MM.1S (cell line): ENCODE measurements around the gene CXXC5.
A peak's percentile ranks its signal among the peaks of the same experiment; 100 is the strongest.
"Not testable (repeated sequence)": the region's sequence is repeated elsewhere in the genome, so short reads cannot be mapped to it uniquely, and the experiment has no call there.

Source experiments
- DNase-seq: peaks from one replicate; pipeline ENCODE4 v3.0.0-alpha.2; 2015
- H2AFZ ChIP-seq: fragments of 300-600 bp; sonication (generic); 2 replicates; pipeline ENCODE4 v1.6.0; 2016; ENCODE audit warnings: antibody characterized with exemption, low read length
- H3F3A ChIP-seq: fragments of 300-600 bp; sonication (generic); 2 replicates; pipeline ENCODE4 v1.6.1; 2016; ENCODE audit warnings: mild to moderate bottlenecking, antibody characterized with exemption, low read length, moderate library complexity, mixed read lengths; ENCODE audit not compliant: insufficient read depth
- H3K27ac ChIP-seq: fragments of 300-600 bp; sonication (generic); 2 replicates; pipeline ENCODE4 v1.5.1; 2016; ENCODE audit warnings: mild to moderate bottlenecking, low read length
- H3K27me3 ChIP-seq: fragments of 300-600 bp; sonication (generic); replicated peaks from 2 replicates; pipeline ENCODE4 v1.6.0; 2016; ENCODE audit warnings: low read length; ENCODE audit not compliant: insufficient read depth
- H3K36me3 ChIP-seq: fragments of 300-600 bp; sonication (generic); replicated peaks from 2 replicates; pipeline ENCODE4 v1.6.1; 2016; ENCODE audit warnings: mild to moderate bottlenecking, low read length, mixed read lengths; ENCODE audit not compliant: insufficient read depth
- H3K4me1 ChIP-seq: fragments of 300-600 bp; sonication (generic); 2 replicates; pipeline ENCODE4 v1.6.1; 2016; ENCODE audit warnings: low read length, mixed read lengths
- H3K4me2 ChIP-seq: fragments of 300-600 bp; sonication (generic); 2 replicates; pipeline ENCODE4 v1.6.0; 2016; ENCODE audit warnings: low read depth, low read length
- H3K4me3 ChIP-seq: fragments of 300-600 bp; sonication (generic); 2 replicates; pipeline ENCODE4 v1.5.1; 2016; ENCODE audit warnings: low read length, mixed read lengths
- H3K79me2 ChIP-seq: fragments of 300-600 bp; sonication (generic); 2 replicates; pipeline ENCODE4 v1.6.1; 2016; ENCODE audit warnings: mixed run types, low read length, mixed read lengths
- H3K9ac ChIP-seq: fragments of 300-600 bp; sonication (generic); 2 replicates; pipeline ENCODE4 v1.6.1; 2016; ENCODE audit warnings: low read length, mixed read lengths
- H3K9me2 ChIP-seq: fragments of 300-600 bp; sonication (generic); replicated peaks from 2 replicates; pipeline ENCODE4 v1.6.1; 2016; ENCODE audit warnings: mild to moderate bottlenecking, low read length, mixed read lengths; ENCODE audit not compliant: insufficient read depth
- H3K9me3 ChIP-seq: fragments of 300-600 bp; sonication (generic); replicated peaks from 2 replicates; pipeline ENCODE4 v1.6.1; 2016; ENCODE audit warnings: mild to moderate bottlenecking, low read length, mixed read lengths; ENCODE audit not compliant: insufficient read depth
- H4K20me1 ChIP-seq: fragments of 300-600 bp; sonication (generic); 2 replicates; pipeline ENCODE4 v1.6.1; 2016; ENCODE audit warnings: mild to moderate bottlenecking, low read length, moderate library complexity, mixed read lengths; ENCODE audit not compliant: insufficient read depth
- EZH2 ChIP-seq: fragments of 300-600 bp; sonication (generic); optimal IDR thresholded peaks from 2 replicates; pipeline ENCODE3; 2017; ENCODE audit warnings: low read depth, mild to moderate bottlenecking, antibody characterized with exemption, low read length, mixed read lengths
- EZH2phosphoT487 ChIP-seq: fragments of 300-600 bp; sonication (generic); IDR thresholded peaks from 2 replicates; pipeline ENCODE4 v1.6.1; 2018; ENCODE audit warnings: antibody characterized with exemption, low read length
- TF ChIP-seq, protein P1 (sequence below): fragments of 300-600 bp; sonication (generic); IDR thresholded peaks from 2 replicates; pipeline ENCODE4 v1.5.1; 2016; ENCODE audit warnings: antibody characterized with exemption, low read length, mixed read lengths

The CXXC5 gene

DNA sequence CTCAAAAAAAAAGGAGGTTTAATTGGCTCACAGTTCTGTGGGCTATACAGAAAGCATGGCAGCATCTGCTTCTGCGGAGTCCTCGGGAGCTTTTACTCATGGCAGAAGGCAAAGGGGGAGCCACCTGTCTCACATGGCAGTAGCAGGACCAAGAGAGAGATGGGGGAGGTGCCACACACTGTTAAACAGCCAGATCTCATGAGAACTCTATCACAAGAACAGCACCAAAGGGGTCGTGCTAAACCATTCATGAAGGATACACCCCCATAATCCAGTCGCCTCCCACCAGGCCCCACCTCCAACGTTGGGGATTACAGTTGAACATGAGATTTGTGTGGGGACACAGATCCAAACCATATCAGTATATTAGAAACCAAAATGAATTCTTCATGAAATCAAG, 28.3 kb upstream of the CXXC5 start:
- no peaks in the 10 kb centered on the region for H3K9me2 ChIP-seq
- peaks cover 60% of the 10 kb centered on the region for H3K79me2 ChIP-seq
- no peak overlapping the region for H2AFZ ChIP-seq
- no peak overlapping the region for H3K4me3 ChIP-seq
- H3K9ac ChIP-seq: no peak overlapping the region
- H3K4me1 ChIP-seq: 0 out of 2 replicates have a peak, but pooled peaks cover 2% of the 10 kb centered on the region
- no peaks in the 10 kb centered on the region for H3K27me3 ChIP-seq
- H3K4me2 ChIP-seq: no peak overlapping the region
- peaks cover 10% of the 10 kb centered on the region for H3K36me3 ChIP-seq
- peaks cover 4% of the 10 kb centered on the region; the same call in 1 of the 2 replicates for H3F3A ChIP-seq
- DNase-seq: no peak
- no peaks in the 10 kb centered on the region for H3K9me3 ChIP-seq
- no peaks in the 10 kb centered on the region for H4K20me1 ChIP-seq
- TF ChIP-seq EZH2phosphoT487 (no peak), EZH2 (no peak)
- TF ChIP-seq, protein P1, sequence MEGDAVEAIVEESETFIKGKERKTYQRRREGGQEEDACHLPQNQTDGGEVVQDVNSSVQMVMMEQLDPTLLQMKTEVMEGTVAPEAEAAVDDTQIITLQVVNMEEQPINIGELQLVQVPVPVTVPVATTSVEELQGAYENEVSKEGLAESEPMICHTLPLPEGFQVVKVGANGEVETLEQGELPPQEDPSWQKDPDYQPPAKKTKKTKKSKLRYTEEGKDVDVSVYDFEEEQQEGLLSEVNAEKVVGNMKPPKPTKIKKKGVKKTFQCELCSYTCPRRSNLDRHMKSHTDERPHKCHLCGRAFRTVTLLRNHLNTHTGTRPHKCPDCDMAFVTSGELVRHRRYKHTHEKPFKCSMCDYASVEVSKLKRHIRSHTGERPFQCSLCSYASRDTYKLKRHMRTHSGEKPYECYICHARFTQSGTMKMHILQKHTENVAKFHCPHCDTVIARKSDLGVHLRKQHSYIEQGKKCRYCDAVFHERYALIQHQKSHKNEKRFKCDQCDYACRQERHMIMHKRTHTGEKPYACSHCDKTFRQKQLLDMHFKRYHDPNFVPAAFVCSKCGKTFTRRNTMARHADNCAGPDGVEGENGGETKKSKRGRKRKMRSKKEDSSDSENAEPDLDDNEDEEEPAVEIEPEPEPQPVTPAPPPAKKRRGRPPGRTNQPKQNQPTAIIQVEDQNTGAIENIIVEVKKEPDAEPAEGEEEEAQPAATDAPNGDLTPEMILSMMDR: no peak
- no peak overlapping the region for H3K27ac ChIP-seq

GRCh38 chr5:139625398-139625797, 22.8 kb upstream of the CXXC5 start:
- not testable (repeated sequence) for H3K9me3 ChIP-seq, H3K27ac ChIP-seq
- peaks cover 24% of the 10 kb centered on the region; the same call in 1 of the 2 replicates for H3K36me3 ChIP-seq

DNA sequence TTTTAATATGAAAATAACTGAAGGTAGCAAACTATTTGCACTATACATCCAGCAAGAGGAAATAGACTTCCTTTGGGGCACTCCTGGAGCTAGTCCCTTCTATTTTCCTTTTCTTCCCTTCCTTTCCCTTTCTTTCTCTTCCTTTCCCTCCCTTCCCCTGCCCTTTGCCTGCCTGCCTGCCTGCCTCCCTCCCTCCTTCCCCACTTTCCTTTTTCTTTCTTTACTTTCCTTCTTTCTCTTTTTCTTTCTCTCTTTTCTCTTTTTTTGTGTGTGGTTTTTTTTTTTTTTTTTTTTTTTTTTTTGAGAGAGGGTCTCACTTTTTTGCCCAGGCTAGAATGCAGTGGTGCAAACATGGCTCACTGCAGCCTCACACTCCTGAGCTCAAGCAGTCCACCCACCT, 17.3 kb upstream of the CXXC5 start:
- H3K4me3 ChIP-seq: no peak overlapping the region
- H3K9ac ChIP-seq: no peak overlapping the region
- no peak for DNase-seq
- no peak overlapping the region for H3K27ac ChIP-seq
- peaks cover 48% of the 10 kb centered on the region for H3F3A ChIP-seq
- no peaks in the 10 kb centered on the region for H3K9me3 ChIP-seq
- H3K4me1 ChIP-seq: peaks cover 37% of the 10 kb centered on the region
- H3K27me3 ChIP-seq: no peaks in the 10 kb centered on the region
- H2AFZ ChIP-seq: no peak overlapping the region
- TF ChIP-seq, protein P1: no peak
- peaks cover 19% of the 10 kb centered on the region; the same call in 1 of the 2 replicates for H3K36me3 ChIP-seq
- H3K9me2 ChIP-seq: no peaks in the 10 kb centered on the region
- no peaks in the 10 kb centered on the region for H4K20me1 ChIP-seq
- no peak overlapping the region for H3K4me2 ChIP-seq
- H3K79me2 ChIP-seq: peaks cover 32% of the 10 kb centered on the region

More at GRCh38 chr5:139625398-139625797, 22.8 kb upstream of the CXXC5 start:
- H3K4me3 ChIP-seq, H2AFZ ChIP-seq, H3K9me2 ChIP-seq, H3F3A ChIP-seq, H3K4me1 ChIP-seq, H3K27me3 ChIP-seq, H3K4me2 ChIP-seq, DNase-seq, H4K20me1 ChIP-seq, H3K9ac ChIP-seq: not testable (repeated sequence)
- peaks cover 45% of the 10 kb centered on the region; the same call in 1 of the 2 replicates for H3K79me2 ChIP-seq

- Histone ChIP-seq H3F3A (peaks cover 55% of the 10 kb centered on the region), H3K27me3 (no peaks in the 10 kb centered on the region), H3K4me1 (peaks cover 45% of the 10 kb centered on the region), H3K4me2 (no peak overlapping the region), H3K27ac (peak overlapping the region; percentile 98; the same call in 1 of the 2 replicates), H3K9me3 (no peaks in the 10 kb centered on the region), H3K4me3 (no peak overlapping the region), H4K20me1 (no peaks in the 10 kb centered on the region), H3K9me2 (no peaks in the 10 kb centered on the region), H3K79me2 (peaks cover 29% of the 10 kb centered on the region), H3K36me3 (peaks cover 14% of the 10 kb centered on the region; the same call in 1 of the 2 replicates), H3K9ac (no peak overlapping the region), H2AFZ (no peak overlapping the region)
- DNase-seq: no peak
- no peak for TF ChIP-seq EZH2phosphoT487
- TF ChIP-seq, protein P1: no peak
- no peak for TF ChIP-seq EZH2
Measured at GRCh38 chr5:139631520-139632165, 16.5 kb upstream of the CXXC5 start.
